Measurements from ENCODE around the gene TCF7L2.

The TCF7L2 gene

GRCh38 chr10:113068178-113068890 lies 118.3 kb downstream of the TCF7L2 start:
- no peak for DNase-seq

GRCh38 chr10:113069595-113069994 lies 119.5 kb downstream of the TCF7L2 start:
- no peak for DNase-seq

GRCh38 chr10:113071446-113071845 lies 121.4 kb downstream of the TCF7L2 start:
- no peak for DNase-seq

GRCh38 chr10:113073549-113074189 lies 123.6 kb downstream of the TCF7L2 start:
- DNase-seq = no peak

- no peak for DNase-seq
These were observed 126.9 kb downstream of the TCF7L2 start for GRCh38 chr10:113076949-113077348.

GRCh38 chr10:113078282-113078907 lies 128.3 kb downstream of the TCF7L2 start:
- DNase-seq = no peak

GRCh38 chr10:113080061-113080924 lies 130.2 kb downstream of the TCF7L2 start:
- no peak for DNase-seq

- no peak for DNase-seq
These were observed 130.8 kb downstream of the TCF7L2 start for GRCh38 chr10:113080925-113081229.

GRCh38 chr10:113084031-113084430 lies 134.0 kb downstream of the TCF7L2 start:
- no peak for DNase-seq

- DNase-seq = no peak
These were observed 135.7 kb downstream of the TCF7L2 start for GRCh38 chr10:113085776-113086175.

- no peak for DNase-seq
These were observed 136.2 kb downstream of the TCF7L2 start for GRCh38 chr10:113086282-113086681.

- DNase-seq = no peak
These were observed 137.3 kb downstream of the TCF7L2 start for GRCh38 chr10:113087165-113088029.

GRCh38 chr10:113088194-113088593 lies 138.1 kb downstream of the TCF7L2 start:
- no peak for DNase-seq

GRCh38 chr10:113089551-113089950 lies 139.5 kb downstream of the TCF7L2 start:
- no peak for DNase-seq

- no peak for DNase-seq
These were observed 141.9 kb downstream of the TCF7L2 start for GRCh38 chr10:113091920-113092319.

- no peak for DNase-seq
These were observed 143.4 kb downstream of the TCF7L2 start for GRCh38 chr10:113093188-113094113.

GRCh38 chr10:113094114-113094486 lies 144.1 kb downstream of the TCF7L2 start:
- DNase-seq = no peak

- DNase-seq = no peak
These were observed 145.5 kb downstream of the TCF7L2 start for GRCh38 chr10:113095419-113096127.

GRCh38 chr10:113096128-113096996 lies 146.3 kb downstream of the TCF7L2 start:
- no peak for DNase-seq

GRCh38 chr10:113097036-113097435 lies 147.0 kb downstream of the TCF7L2 start:
- no peak for DNase-seq

All from retina (tissue), 1 donor.